Endothelial cell of umbilical vein (primary cell): ENCODE results near the gene CAPS. TPM values are rescaled to one million over a fixed set of nuclear protein-coding genes. Genes with fewer than 3 reads are reported as not detected.

Experiments
- BruUV-seq: library from RNA; stranded (reverse); fragments of 400-500 nt; replicated peaks from 2 replicates; lab custom pipeline; 2021; lab: Mats Ljungman, UMichigan
- CTCF ChIA-PET: fragments of 300-600, 350-600 bp; sonication (Branson Sonifier 250); formaldehyde crosslinking; loops from one replicate; lab custom pipeline; 2021; ENCODE audit warnings: antibody characterized with exemption, inconsistent platforms; lab: Charles Lee
- POLR2A ChIA-PET: fragments of 300-600, 350-600 bp; sonication (Branson Sonifier 250); formaldehyde crosslinking; loops from one replicate; lab custom pipeline; 2021; ENCODE audit warnings: antibody characterized with exemption, inconsistent platforms; lab: Charles Lee
- DNase-seq: peaks from one replicate; pipeline ENCODE4 v3.0.0-alpha.2; 2011; ENCODE audit warnings: low read depth, low spot score
- FAIRE-seq: peaks from 2 replicates; lab custom pipeline; 2011; peaks lifted over from hg19 to GRCh38; lab: Jason Lieb, UNC
- H2AFZ ChIP-seq: 2 replicates; pipeline ENCODE4 v1.6.0; 2012; ENCODE audit warnings: low read depth, low read length, control low read depth, inconsistent platforms
- H3K27ac ChIP-seq: 2 replicates; pipeline ENCODE4 v1.5.1; 2011; ENCODE audit warnings: low read depth, mild to moderate bottlenecking, control low read depth, low read length, moderate library complexity; ENCODE audit not compliant: insufficient read depth
- H3K27me3 ChIP-seq, 2 experiments: 2 replicates each; pipeline versions ENCODE4 v1.6.0 to v1.6.1; 2011; ENCODE audit warnings: low read length in 2 of 2, mixed read lengths in 1 of 2; ENCODE audit not compliant: control insufficient read depth in 2 of 2, insufficient read depth in 2 of 2
- H3K36me3 ChIP-seq, 2 experiments: 2 replicates in 1 of 2; 3 replicates in 1 of 2; pipeline ENCODE4 v1.5.1; 2011; ENCODE audit warnings: low read length in 2 of 2, mild to moderate bottlenecking in 1 of 2, moderate library complexity in 1 of 2; ENCODE audit not compliant: control insufficient read depth in 2 of 2, insufficient read depth in 2 of 2; ENCODE audit errors: extremely low read depth in 1 of 2
- H3K4me1 ChIP-seq: 3 replicates; pipeline ENCODE4 v1.5.1; 2011; ENCODE audit warnings: mild to moderate bottlenecking, low read length; ENCODE audit not compliant: control insufficient read depth, insufficient read depth; ENCODE audit errors: extremely low read depth
- H3K4me2 ChIP-seq: 2 replicates; pipeline ENCODE4 v1.6.1; 2011; ENCODE audit warnings: low read length, control low read depth, mixed read lengths; ENCODE audit not compliant: insufficient read depth
- H3K4me3 ChIP-seq, 3 experiments: fragments of 200-600 bp in 1 of 3; sonication (generic), shearing (Covaris generic) in 1 of 3; replicated peaks in 1 of 3; 2 replicates each; pipeline ENCODE4 v1.5.1; 2011 to 2016; ENCODE audit warnings: control low read depth in 3 of 3, low read length in 3 of 3, mild to moderate bottlenecking in 2 of 3, inconsistent platforms in 1 of 3, low read depth in 1 of 3, moderate library complexity in 1 of 3; ENCODE audit not compliant: insufficient read depth in 1 of 3
- H3K79me2 ChIP-seq: 2 replicates; pipeline ENCODE4 v1.6.0; 2012; ENCODE audit warnings: low read length, inconsistent platforms; ENCODE audit not compliant: control insufficient read depth, insufficient read depth
- H3K9ac ChIP-seq: replicated peaks from 2 replicates; pipeline ENCODE3; 2011; ENCODE audit warnings: low read length, control low read depth; ENCODE audit not compliant: insufficient read depth; ENCODE audit errors: extremely low read depth
- H3K9me1 ChIP-seq: replicated peaks from 3 replicates; pipeline ENCODE4 v1.6.0; 2011; ENCODE audit warnings: mild to moderate bottlenecking, low read length; ENCODE audit not compliant: control insufficient read depth, insufficient read depth; ENCODE audit errors: extremely low read depth
- H3K9me3 ChIP-seq: replicated peaks from 2 replicates; pipeline ENCODE4 v1.5.1; 2012; ENCODE audit warnings: low read length, inconsistent platforms; ENCODE audit not compliant: control insufficient read depth, insufficient read depth
- H4K20me1 ChIP-seq: replicated peaks from 2 replicates; pipeline ENCODE3; 2011; ENCODE audit warnings: mild to moderate bottlenecking, low read length; ENCODE audit not compliant: control insufficient read depth, insufficient read depth; ENCODE audit errors: extremely low read depth
- CTCF ChIP-seq, 2 donors: IDR thresholded peaks; 1 replicate in 1 of 2; 2 replicates in 1 of 2; pipeline ENCODE4 v1.5.1; 2011; ENCODE audit warnings: low read length in 2 of 2, mild to moderate bottlenecking in 2 of 2, moderate library complexity in 2 of 2, control low read depth in 1 of 2, inconsistent platforms in 1 of 2, low read depth in 1 of 2; ENCODE audit not compliant: insufficient read depth in 1 of 2; ENCODE audit errors: extremely low read depth in 1 of 2
- EZH2 ChIP-seq: IDR thresholded peaks from 2 replicates; pipeline ENCODE4 v1.6.1; 2012; ENCODE audit warnings: borderline replicate concordance, low read depth, mild to moderate bottlenecking, moderate library complexity, low read length, inconsistent platforms; ENCODE audit not compliant: severe bottlenecking
- FOS ChIP-seq: IDR thresholded peaks from 2 replicates; pipeline ENCODE4 v1.6.1; 2011; ENCODE audit warnings: mild to moderate bottlenecking, low read length, moderate library complexity, borderline replicate concordance; ENCODE audit not compliant: insufficient read depth
- GATA2 ChIP-seq: IDR thresholded peaks from 2 replicates; pipeline ENCODE4 v1.7.0; 2011; ENCODE audit warnings: low read depth, mild to moderate bottlenecking, moderate library complexity, mixed read lengths, low read length; ENCODE audit not compliant: insufficient read length, insufficient read depth
- JUN ChIP-seq: IDR thresholded peaks from 2 replicates; pipeline ENCODE4 v1.6.1; 2011; ENCODE audit warnings: borderline replicate concordance, low read depth; ENCODE audit not compliant: insufficient read length, insufficient read depth
- MAX ChIP-seq: IDR thresholded peaks from 2 replicates; pipeline ENCODE4 v1.6.1; 2011; ENCODE audit not compliant: insufficient read depth, insufficient read length
- MYC ChIP-seq: IDR thresholded peaks from one replicate; pipeline ENCODE4 v1.6.1; 2011; ENCODE audit warnings: mild to moderate bottlenecking, low read depth, low read length
- POLR2A ChIP-seq: IDR thresholded peaks from 2 replicates; pipeline ENCODE4 v1.6.1; 2012; ENCODE audit warnings: low read depth, mild to moderate bottlenecking, control low read depth, low read length
- POLR2AphosphoS5 ChIP-seq: IDR thresholded peaks from 2 replicates; pipeline ENCODE4 v1.6.1; 2012; ENCODE audit warnings: low read depth, mild to moderate bottlenecking, control low read depth, low read length, moderate library complexity; ENCODE audit not compliant: insufficient read depth
- dilution Hi-C: fragments of 300-500 bp; cut with MboI; formaldehyde crosslinking; loops from one replicate; pipeline ENCODE4 v1.15.0; 2019; ENCODE audit warnings: low sequenced_read_pairs; ENCODE audit not compliant: extremely low pct_ligation_motif_present
- intact Hi-C: fragments of 100-400 bp; cut with micrococcal nuclease; formaldehyde crosslinking; loops from one replicate; pipeline ENCODE4 v1.10.0; 2022
- polyA plus RNA-seq, 4 experiments: library from polyadenylated mRNA; depleted of rRNA in 3 of 4; stranded (reverse) in 3 of 4; unstranded in 1 of 4; fragments of >200 nt; gene quantifications; 2 replicates each; pipeline versions ENCODE4 v1.2.1 to v1.2.3, GENCODE V29; 2011 to 2012; ENCODE audit warnings: missing spikeins in 1 of 4
- total RNA-seq: library from RNA; stranded (reverse); gene quantifications from 2 replicates; pipeline ENCODE4 v1.2.3, GENCODE V29; 2021

Gene CAPS
- total and polyA plus RNA-seq, 2 donors (not counting 3 experiments of a cell fraction or from before 2014, with no cell fraction given), result 6.9 to 8.9 TPM

- Histone ChIP-seq H3K4me3 (no peak overlapping the region), H3K36me3 (peaks cover 4 to 12% of the 10 kb centered on the region in 2 experiments), H3K4me2 (no peak overlapping the region), H4K20me1 (no peaks in the 10 kb centered on the region), H3K9me1 (no peaks in the 10 kb centered on the region), H3K4me1 (peaks cover 7% of the 10 kb centered on the region), H2AFZ (no peak overlapping the region), H3K27me3 (no peaks in the 10 kb centered on the region), H3K9me3 (no peaks in the 10 kb centered on the region), H3K27ac (no peak overlapping the region), H3K9ac (no peak overlapping the region), H3K79me2 (peaks cover 6% of the 10 kb centered on the region)
- CTCF ChIA-PET, result no interaction called here
- no TSS peak for BruUV-seq
- TF ChIP-seq MYC (no peak), POLR2AphosphoS5 (no peak), FOS (no peak), JUN (no peak), MAX (no peak), POLR2A (no peak), EZH2 (no peak), GATA2 (no peak), CTCF (IDR thresholded peaks at IDR 0.05; ENCODE audit: extremely low read depth in 1 of 2, insufficient read depth in 1 of 2, low read depth in 1 of 2, low read length in 2 of 2) (no peak)
- FAIRE-seq, result no peak
- dilution Hi-C loops (no loop called here), intact Hi-C loops (no loop called here)
- no peak for DNase-seq
- POLR2A ChIA-PET, result no interaction called here
Observed at GRCh38 chr19:5940260-5941208, 26.5 kb downstream of the CAPS start.
